GM19099 (cell line): ENCODE measurements around the gene KCNB1.

Experiments used
- POLR2A ChIP-seq: IDR thresholded peaks from 3 replicates; pipeline ENCODE4 v1.6.1; 2011; ENCODE audit warnings: low read depth; ENCODE audit not compliant: insufficient read length; ENCODE audit errors: extremely low read depth

KCNB1 gene

DNA sequence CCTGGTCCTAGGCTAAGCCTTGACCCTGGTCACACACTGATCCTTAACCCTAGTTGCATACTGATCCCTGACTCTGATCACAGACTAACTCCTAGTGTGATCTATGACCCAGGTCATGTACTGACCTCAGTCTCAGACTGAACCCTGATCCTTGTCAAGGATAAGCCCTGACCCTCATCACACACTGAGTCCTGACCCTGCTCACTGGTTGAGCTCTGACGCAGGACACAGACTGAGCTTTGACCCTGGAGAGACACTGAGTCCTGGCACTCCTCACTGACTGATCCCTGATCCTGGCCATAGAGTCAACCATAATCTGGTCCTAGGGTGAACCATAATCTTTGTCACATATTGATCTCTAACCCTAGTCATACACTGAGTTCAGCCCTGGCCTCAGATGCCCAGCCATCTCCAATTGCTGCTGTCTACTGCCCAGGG, 37.9 kb downstream of the KCNB1 start:
- TF ChIP-seq POLR2A: no peak

DNA sequence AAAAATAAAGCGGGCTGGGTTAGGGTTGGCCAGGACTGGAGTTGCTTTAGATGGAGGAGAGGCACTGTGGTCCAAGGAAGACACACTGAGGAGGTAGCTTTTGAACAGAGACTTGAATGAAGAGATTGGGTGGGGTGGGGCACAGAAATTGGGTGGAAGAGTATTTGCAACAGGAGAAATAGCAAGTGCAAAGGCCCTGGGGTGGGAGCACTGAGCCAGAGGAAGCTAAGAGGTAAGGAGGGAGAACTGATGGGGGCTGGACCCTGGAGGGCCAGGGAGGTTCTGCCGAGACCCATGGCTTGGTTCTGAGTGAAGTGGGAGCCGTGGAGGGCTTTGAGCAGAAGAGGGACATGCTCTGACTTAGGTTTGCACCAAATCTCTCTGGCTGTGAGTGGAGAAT, 45.4 kb downstream of the KCNB1 start:
- no peak for TF ChIP-seq POLR2A

DNA sequence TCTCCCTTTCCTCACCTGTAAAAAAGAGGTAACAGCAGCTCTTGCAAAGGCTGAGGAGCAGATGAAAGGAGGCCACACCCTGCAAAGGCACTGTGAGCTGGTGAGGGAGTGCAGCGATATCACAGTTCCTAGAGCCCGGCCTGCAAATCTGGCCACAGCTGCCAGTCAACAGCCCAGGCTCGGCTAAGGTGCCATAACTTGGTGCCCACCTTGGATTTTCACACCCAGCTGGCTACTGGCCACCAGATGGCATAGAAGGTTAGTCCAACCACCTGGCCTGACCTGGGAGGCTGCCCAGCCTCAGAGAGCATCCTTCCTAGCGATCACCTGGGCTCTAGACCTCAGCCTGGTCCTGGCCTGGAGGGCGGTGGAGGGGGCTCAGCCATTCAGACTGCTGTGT, 46.8 kb downstream of the KCNB1 start:
- TF ChIP-seq POLR2A: no peak

DNA sequence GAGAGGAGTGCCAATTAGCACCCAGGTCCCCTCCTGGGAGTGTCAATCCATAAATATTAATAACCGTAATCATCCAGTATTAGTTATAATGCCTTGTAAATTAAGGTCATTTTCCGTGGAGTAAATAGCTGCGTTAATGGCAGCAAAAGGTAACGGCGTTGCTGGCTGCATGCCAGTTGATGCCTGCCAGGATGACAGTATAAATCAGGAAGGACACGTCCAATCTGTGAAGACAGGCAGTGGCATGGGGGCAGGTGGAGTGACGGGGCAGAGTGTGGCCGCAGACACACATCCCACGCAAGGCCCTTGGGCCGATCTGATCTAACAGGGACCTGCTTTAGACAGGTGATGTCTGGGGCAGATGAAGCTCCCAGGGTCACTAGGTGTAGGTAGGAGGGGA, 49.1 kb downstream of the KCNB1 start:
- TF ChIP-seq POLR2A: no peak

DNA sequence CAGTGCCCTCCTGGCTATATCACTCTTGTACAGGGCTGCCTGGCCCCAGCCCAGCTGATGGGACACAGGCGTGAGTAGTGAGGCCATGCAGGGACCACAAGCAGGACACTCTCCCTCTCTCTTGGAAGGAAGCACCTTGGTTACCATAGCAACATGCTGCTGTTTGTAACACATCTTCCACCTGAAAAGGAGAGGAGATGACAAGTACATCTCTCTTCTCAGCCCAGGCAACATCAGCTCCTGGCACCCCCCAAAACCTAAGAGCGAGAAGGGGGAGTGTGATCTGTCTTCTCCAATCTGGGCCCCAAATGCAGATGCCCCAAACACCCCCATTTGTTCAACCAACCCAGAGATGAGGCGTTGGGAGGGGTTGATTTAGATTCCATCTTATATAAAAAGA, 49.9 kb downstream of the KCNB1 start:
- TF ChIP-seq POLR2A: no peak

DNA sequence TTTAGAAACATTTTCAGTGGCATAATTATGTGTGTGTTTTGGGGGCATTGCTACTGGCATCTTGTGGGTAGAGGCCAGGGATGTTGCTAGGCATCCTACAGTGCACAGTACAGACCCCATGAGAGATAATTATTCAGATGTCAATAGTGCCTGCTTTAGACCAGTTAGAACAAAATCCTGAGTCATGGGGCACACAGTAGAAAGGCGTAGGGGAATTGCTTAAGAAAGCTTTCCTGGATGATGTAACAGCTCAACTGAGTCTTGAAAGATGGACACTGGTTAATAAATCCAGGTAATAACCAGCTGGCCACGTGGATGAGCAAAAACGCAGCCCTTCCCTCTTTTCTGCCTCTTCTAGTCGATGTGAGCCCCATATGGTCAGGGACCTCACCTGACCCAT, 51.1 kb downstream of the KCNB1 start:
- TF ChIP-seq POLR2A: no peak

DNA sequence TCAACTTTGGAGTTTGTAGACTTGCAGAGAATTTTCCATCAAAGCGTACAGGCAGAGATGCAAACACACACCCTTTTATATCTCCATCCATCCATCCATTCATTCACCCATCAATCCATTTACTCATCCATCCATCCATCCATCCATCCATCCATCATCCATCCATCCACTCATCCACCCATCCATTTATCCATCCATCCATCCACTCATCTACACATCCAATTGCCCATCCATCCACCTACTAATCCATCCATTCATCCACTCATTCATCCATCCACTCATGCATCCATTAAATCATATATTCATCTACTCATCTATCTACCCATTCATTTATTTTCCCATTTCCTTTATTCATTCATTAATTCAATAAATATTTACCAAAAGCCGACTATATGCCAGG, 52.1 kb downstream of the KCNB1 start:
- no peak for TF ChIP-seq POLR2A

DNA sequence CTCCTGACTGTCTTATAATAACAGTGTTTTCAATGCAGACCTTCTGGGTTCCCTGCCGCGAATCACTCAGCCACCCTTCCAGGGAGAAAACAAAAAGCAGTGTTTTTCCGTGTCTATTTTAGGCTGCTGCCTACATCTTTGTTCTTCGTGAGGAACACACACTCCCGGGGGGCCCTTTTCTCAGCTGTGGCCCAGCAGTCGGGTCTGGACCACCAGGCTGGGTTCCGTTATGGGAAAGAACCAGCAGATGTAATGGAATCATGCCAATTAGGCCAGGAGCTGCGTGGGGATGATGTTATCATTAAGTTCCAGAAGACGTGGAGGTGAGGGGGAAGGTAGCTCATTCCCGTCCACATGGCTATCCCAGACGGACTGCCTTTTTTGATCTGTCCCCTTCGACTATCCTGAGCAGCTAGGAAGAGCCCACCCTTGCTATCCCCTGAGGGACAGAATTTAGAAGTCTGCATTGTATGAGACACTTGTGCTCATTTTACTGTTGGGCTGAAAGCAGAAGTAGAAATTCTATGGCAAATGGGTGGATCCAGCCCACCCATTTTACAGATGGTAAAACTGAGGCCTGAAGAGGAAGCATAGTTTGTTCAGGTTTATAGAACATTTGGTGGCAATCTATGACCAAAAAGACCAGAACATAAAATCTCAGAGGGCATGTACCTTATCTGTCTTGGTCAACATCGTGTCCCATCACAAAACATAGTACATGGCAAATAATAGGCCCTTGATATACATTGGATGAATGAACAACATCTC, 54.5 kb downstream of the KCNB1 start:
- no peak for TF ChIP-seq POLR2A

DNA sequence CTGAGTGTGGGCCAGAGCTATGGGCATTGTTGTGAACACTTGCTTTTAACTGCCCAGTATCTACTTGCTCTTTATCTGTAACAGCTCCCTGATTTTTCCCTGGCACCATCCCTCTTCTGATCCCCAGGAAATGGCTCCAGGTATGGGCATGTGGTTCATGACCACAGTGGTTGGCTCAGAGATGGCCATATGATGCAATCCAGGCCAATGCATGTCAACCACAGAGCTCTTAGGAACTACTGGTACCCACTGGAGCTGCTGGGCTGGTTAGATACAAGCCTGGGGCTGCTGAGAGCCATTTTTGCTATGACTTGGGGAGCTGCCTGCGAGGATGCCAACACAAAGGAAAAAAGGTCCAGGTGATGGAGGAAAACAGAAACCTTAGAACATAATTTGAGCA, 55.6 kb downstream of the KCNB1 start:
- no peak for TF ChIP-seq POLR2A

DNA sequence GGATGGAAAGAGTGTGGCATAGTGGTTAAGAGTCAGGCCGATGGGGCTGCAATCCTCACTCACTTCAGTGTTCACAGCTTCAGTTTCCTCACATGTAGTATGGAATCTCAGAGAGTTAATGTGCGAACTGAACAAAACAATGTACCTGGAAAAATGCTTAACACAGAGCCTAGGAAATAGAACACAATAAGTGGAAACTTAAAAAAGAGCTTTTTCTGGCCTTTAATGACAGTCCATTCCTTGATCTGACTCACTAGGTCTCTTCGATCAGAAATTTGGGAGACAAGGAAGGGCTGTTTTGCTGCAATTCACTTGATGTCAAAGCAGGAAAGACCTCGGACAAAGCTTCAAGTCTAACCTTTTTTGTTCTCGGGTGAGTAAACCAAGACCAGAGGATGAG, 56.1 kb downstream of the KCNB1 start:
- no peak for TF ChIP-seq POLR2A

DNA sequence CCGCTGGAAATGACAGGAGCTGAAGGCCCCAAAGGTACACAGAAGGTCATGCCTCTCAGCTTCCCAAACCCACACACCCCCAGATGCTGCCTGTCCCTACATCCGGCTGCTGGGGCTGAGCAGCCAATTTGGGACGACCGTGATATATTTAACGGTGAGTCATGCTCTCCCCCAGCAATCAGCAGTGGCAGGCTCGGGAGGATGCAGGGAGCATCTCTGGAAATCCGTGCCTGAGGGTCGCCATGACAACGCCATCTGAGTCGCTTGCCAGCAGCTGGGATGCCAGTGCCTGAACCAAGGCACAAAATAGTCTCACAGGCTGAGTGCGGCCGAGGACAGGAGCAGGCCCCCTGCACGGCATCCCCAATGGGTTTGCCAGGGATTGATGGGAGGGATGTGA, 57.9 kb downstream of the KCNB1 start:
- TF ChIP-seq POLR2A: no peak

DNA sequence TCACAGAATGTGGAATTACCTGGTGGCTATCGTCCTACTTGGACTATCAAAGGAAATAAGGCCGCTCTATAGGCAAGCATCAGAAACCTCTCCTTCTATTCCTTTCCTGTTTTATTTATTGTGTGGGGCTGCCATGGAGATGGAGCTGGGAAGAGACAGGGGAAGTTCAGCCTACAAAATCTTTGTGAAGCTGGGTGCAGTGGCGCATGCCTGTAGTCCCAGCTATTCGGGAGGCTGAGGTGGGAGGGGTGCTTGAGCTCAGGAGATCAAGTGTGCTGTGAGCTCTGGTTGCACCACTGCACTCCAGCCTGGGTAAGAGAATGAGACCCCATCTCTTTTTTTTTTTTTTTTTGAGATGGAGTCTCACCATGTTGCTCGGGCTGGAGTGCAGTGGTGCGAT, 60.3 kb downstream of the KCNB1 start:
- no peak for TF ChIP-seq POLR2A

DNA sequence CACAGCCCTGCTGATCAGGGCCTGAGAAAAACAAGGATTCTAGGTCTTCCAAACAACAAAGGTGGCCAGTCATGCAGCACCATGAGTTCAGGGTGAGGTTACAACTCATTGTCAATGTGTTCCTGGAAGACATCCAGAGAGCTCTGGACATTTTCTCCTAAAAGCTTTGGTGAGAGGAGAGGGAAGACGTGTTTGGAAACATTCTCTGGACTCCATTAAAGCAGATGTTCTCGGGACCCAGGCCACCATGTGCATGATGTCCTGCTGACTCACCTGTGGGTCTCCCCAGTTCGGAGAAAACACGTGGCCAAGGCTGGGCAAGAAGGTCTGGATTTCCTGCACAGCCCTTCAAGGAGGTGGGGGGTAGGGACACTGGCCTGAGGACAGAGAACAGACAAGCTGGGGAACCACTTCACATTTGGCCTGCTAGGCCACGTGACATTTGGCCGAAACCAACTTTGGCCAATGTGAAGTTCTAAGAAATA, 61.6 kb downstream of the KCNB1 start:
- no peak for TF ChIP-seq POLR2A

DNA sequence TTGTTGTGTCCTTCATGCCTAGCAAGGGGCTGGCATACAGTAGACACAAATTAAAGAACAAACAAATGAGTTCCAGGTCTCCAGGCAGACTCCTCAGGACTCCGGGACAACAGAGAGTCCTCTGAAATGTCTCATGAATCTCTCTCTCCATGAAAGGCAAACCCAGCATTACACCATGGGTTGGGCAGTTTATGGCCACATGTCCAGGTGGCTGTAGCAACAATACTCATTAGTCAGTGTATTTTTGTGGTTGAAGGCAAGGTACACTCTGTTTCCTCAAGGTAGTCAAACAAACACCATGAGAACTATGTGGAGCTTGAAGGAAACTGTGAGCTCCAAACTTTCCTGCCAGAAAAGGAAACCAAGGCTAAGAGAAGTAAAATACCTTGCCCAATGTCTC, 62.2 kb downstream of the KCNB1 start:
- no peak for TF ChIP-seq POLR2A

DNA sequence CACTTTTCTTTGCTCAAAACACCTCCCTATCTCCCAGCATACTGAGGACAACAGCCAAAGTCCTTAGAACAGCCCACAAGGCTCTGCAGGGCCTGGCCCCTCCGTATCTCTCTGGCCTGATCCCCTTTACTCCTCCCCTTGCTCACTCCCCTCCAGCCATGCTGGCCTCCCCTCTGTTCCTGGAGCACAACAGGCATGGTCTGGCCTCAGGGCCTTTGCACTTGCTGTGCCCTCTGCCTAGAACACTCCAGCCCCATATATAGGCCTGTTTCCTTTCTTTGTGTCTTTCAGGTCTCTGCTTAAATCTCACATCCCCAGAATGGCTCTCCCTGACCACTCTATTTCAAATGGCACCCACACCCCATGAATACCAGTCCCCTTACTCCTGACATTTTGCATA, 62.7 kb downstream of the KCNB1 start:
- TF ChIP-seq POLR2A: no peak

DNA sequence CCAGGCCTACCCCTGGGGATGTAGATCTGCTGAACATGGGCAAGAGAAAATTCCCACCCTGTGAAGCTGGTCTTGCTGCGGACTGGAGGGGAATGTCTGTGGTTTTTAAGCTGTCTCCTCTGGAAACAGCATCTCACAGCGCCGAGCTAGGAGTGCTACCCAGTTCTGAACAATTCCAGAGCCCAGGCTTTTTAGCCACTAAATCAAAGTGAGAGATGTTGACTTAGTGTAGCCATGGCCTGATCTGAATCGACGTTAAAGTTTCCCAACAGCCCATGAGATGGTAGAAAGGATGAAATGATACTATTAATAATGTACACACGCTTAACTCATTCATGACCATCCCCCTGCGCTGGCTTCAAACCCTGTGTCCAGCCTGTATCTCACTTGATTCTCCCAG, 63.7 kb downstream of the KCNB1 start:
- no peak for TF ChIP-seq POLR2A

DNA sequence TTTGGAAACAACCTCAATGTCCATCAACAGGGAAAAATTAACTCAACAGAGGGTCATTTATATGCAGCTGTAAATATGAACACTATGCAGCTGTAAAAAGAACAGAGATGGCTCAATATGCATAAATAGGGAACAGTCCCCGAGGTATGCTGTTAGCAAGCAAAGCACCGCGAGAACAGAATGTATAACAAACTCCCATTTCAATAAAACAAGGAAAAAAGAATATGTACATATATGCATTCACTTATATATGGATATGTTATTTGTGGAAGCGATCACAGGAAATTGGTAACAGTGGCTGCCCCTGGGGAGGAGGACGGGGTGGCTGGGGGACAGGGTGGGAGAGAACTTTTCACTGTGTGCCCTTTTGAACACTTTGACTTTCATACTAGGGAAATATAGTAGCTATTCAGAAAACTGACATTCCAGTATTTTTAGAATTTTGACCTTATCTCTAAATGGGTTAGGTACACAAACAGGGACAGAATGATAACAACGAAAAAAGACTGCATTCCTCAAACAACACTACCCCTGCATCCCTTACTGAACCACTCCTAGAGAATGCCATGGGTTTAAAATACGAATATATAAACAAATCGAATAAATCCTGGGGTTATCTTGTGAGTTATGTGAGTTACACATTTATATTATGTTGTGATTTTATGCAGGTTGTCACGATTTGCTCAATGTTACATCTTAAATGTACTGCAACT, 64.5 kb downstream of the KCNB1 start:
- TF ChIP-seq POLR2A: no peak

DNA sequence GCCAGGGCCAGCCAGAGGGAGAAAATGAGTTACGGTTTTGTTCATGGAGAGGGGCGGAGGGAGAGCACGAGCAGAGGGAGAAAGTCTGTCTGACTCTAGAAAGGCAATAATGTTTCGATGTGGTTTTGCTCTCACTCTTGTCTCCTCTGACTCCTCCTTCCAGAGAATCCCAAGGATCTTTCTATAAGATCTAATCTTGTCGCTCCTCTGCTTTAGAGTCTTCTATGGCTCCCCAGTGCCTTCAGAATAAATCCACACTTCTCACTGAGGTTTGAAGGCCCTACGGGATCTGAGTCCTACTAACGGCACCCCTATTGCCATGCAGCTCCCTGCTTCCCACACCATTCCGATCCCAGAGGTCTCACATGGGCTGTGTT, 66.8 kb downstream of the KCNB1 start:
- no peak for TF ChIP-seq POLR2A
